GM20000 (cell line): ENCODE data around the gene BCAS1.
"Not testable (repeated sequence)": the region's sequence is repeated elsewhere in the genome, so short reads cannot be mapped to it uniquely, and the experiment has no call there.

Experiments used
- DNase-seq: peaks from one replicate; pipeline ENCODE4 v3.0.0; 2012; ENCODE audit warnings: low spot score
- CTCF ChIP-seq: IDR thresholded peaks from 2 replicates; pipeline ENCODE4 v1.5.1; 2012; ENCODE audit warnings: mild to moderate bottlenecking, control low read depth; ENCODE audit errors: extremely low read depth, missing control alignments

The BCAS1 gene

GRCh38 chr20:53981752-53982437 lies 88.5 kb downstream of the BCAS1 start:
- DNase-seq, result no peak
- no peak for TF ChIP-seq CTCF

DNA sequence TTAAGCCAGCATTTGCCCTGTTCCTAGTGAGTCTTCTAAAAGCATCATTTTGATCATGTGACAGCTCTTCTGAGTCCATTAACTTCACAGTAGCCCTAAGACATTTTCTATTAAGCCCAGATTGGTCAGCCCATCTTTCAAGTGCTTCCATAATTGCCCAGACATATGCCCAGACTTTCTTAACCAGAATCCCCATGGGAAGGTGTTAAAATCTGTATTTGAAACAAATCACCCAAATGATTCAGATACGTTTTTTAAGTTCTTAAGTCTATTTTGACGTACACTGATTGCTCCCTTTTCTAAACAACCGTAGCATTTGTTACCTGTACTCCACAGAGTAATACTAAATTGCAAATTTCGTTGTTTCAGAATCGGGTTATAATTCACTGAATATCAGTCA lies 89.3 kb downstream of the BCAS1 start:
- TF ChIP-seq CTCF, result no peak
- no peak for DNase-seq

DNA sequence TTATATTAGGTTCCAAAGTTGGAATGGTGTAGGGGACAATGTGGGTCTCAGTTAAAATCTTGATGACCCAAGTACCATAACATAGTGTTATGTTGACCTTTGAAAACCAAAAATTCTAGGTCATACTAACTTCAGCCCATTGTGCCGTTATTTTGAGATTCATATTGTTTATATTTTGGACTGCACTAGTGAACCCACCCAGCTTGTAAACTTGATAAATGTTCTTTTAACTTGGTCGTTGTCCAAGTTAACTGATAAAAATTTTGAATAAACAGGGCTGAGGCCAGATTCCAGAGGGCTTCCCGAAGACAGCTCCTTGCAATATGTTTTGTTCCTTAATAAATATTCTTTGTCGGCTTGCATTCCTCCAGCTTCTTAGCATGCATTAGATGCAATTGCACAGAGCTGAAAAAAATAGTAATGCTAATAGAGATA lies 90.3 kb downstream of the BCAS1 start:
- TF ChIP-seq CTCF, result no peak
- DNase-seq, result no peak

GRCh38 chr20:53978497-53978896 lies 91.9 kb downstream of the BCAS1 start:
- no peak for TF ChIP-seq CTCF
- no peak for DNase-seq

DNA sequence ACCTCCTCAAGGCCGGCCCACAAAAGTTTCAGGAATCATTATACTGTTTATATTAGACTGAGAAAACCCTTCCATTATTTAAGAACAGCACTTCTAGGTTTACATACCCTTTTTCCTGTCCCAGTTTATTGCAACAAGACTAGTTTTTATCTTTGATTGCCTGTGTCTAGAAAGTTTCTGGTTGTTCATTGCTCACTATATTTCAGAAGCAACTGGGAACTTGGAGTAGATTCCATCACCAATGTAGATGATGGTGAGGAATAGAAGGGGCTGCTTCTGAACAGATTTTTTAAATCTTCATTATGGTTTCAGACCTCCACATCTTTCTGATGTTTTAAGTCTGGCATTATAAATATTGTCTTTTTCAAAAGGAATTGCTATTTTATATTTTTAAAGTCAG lies 93.0 kb downstream of the BCAS1 start:
- no peak for TF ChIP-seq CTCF
- no peak for DNase-seq

- DNase-seq, result no peak
- no peak for TF ChIP-seq CTCF
Measured at GRCh38 chr20:53975761-53976160, 94.6 kb downstream of the BCAS1 start.

DNA sequence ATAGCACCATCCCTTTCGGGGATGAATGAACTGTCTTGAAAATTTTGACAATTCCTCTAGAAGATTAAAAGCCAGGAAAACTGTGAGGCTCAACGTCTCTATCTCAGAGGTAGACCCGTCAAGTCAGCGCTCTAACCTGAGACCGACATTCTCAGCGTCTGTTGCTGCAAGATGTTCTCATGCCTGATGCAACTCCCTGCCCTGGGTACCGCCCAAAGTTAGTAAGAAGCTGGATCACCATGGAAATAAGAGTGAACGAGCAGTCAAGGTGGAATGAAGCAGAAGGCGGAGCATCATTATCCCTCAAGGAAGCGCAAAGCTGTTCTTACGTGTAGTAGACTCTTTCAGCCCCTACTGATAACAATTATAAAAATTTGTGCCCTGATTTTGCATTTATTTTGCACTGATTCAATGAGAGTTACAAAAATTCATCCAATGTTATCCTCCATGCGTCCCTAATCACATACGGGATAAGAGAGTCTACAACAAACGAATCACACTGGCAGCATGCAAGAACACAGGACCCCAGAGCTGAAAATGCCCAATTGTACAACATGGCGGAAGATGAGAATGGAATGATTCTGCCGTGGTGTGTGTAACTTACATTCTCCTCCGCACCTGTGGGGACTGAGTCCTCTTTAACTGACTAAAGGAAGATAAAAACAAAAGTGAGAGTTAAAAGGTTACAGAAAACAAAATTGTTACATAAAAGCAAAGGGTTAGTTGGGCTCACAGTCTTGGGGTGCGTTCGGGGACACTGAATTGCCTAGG lies 95.4 kb downstream of the BCAS1 start:
- no peak for DNase-seq
- no peak for TF ChIP-seq CTCF

DNA sequence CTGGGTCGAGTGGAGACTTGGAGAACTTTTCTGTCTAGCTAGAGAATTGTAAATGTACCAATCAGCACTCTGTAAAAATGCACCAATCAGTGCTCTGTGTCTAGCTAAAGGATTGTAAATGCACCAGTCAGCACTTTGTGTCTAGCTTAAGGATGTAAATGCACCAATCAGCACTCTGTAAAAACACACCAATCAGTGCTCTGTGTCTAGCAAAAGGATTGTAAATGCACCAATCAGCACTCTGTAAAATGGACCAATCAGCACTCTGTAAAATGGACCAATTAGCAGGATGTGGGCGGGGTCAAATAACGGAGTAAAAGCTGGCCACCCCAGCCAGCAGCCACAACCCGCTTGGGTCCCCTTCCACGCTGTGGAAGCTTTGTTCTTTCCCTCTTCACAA lies 96.5 kb downstream of the BCAS1 start:
- DNase-seq, result not testable (repeated sequence)
